Neural cell (in vitro differentiated cells): Measurements from ENCODE around the gene TNKS1BP1. TPM values are rescaled to one million over a fixed set of nuclear protein-coding genes. Genes with fewer than 3 reads are reported as not detected.

Source experiments
- H2AFZ ChIP-seq: fragments of 200-600, 300-800 bp; sonication (generic), shearing (Covaris generic); 2 replicates; pipeline ENCODE4 v1.6.0; 2014; ENCODE audit warnings: low read depth, mild to moderate bottlenecking, antibody characterized with exemption, low read length, moderate library complexity
- H3F3A ChIP-seq: fragments of 200-600 bp; shearing (Covaris generic); 2 replicates; pipeline ENCODE4 v1.6.1; 2016; ENCODE audit warnings: mild to moderate bottlenecking, moderate library complexity, mixed read lengths, antibody characterized with exemption, low read length; ENCODE audit not compliant: insufficient read depth, poor library complexity, severe bottlenecking
- H3K27ac ChIP-seq: fragments of 200-600, 300-800 bp; sonication (generic), shearing (Covaris generic); 2 replicates; pipeline ENCODE4 v1.5.1; 2014; ENCODE audit warnings: mild to moderate bottlenecking, low read length, moderate library complexity
- H3K27me3 ChIP-seq: fragments of 300-800, 200-600 bp; sonication (generic), shearing (Covaris generic); 2 replicates; pipeline ENCODE4 v1.6.0; 2014; ENCODE audit warnings: mild to moderate bottlenecking, low read depth, low read length, moderate library complexity; ENCODE audit not compliant: insufficient read depth
- H3K36me3 ChIP-seq: fragments of 300-800, 200-600 bp; sonication (generic), shearing (Covaris generic); 2 replicates; pipeline ENCODE4 v1.5.1; 2014; ENCODE audit warnings: mild to moderate bottlenecking, antibody characterized with exemption, low read length, moderate library complexity; ENCODE audit not compliant: insufficient read depth
- H3K4me2 ChIP-seq: fragments of 300-800, 200-600 bp; sonication (generic), shearing (Covaris generic); 2 replicates; pipeline ENCODE4 v1.6.0; 2014; ENCODE audit warnings: mild to moderate bottlenecking, low read length
- H3K4me3 ChIP-seq: fragments of 300-800, 200-600 bp; sonication (generic), shearing (Covaris generic); 2 replicates; pipeline ENCODE4 v1.5.1; 2014; ENCODE audit warnings: mild to moderate bottlenecking, low read length, moderate library complexity
- H3K79me2 ChIP-seq: fragments of 200-600 bp; shearing (Covaris generic); replicated peaks from 2 replicates; pipeline ENCODE4 v1.6.0; 2014; ENCODE audit warnings: mild to moderate bottlenecking, low read length, moderate library complexity; ENCODE audit not compliant: insufficient read depth
- H3K9ac ChIP-seq: fragments of 300-800, 200-600 bp; sonication (generic), shearing (Covaris generic); 2 replicates; pipeline ENCODE4 v1.6.1; 2016; ENCODE audit warnings: mild to moderate bottlenecking, low read length, mixed read lengths
- H3K9me2 ChIP-seq: fragments of 200-600 bp; shearing (Covaris generic); 2 replicates; pipeline ENCODE4 v1.6.1; 2016; ENCODE audit warnings: mild to moderate bottlenecking, low read length, mixed read lengths; ENCODE audit not compliant: insufficient read depth
- H3K9me3 ChIP-seq: fragments of 200-600, 300-800 bp; sonication (generic), shearing (Covaris generic); 2 replicates; pipeline ENCODE4 v1.6.1; 2016; ENCODE audit warnings: mild to moderate bottlenecking, mixed run types, low read length, moderate library complexity, mixed read lengths
- H4K20me1 ChIP-seq: fragments of 200-600 bp; shearing (Covaris generic); 2 replicates; pipeline ENCODE4 v1.6.1; 2016; ENCODE audit warnings: mild to moderate bottlenecking, mixed run types; ENCODE audit not compliant: insufficient read depth
- CTCF ChIP-seq: fragments of 450-650 bp; IDR thresholded peaks from 2 replicates; pipeline ENCODE4 v1.5.1; 2014; ENCODE audit warnings: antibody characterized with exemption, mild to moderate bottlenecking, moderate library complexity; ENCODE audit not compliant: poor library complexity, severe bottlenecking
- EP300 ChIP-seq: fragments of 450-650 bp; conservative IDR thresholded peaks from 2 replicates; pipeline ENCODE4 v1.6.1; 2014; ENCODE audit warnings: antibody characterized with exemption, mild to moderate bottlenecking, moderate library complexity; ENCODE audit not compliant: poor library complexity, severe bottlenecking
- EZH2 ChIP-seq: fragments of 200-600, 300-800 bp; shearing (Covaris generic), sonication (generic); IDR thresholded peaks from 2 replicates; pipeline ENCODE4 v1.6.1; 2014; ENCODE audit warnings: antibody characterized with exemption, low read length, borderline replicate concordance, mild to moderate bottlenecking; ENCODE audit not compliant: insufficient read depth, poor library complexity, severe bottlenecking
- MXI1 ChIP-seq: fragments of 450-650 bp; conservative IDR thresholded peaks from 2 replicates; pipeline ENCODE4 v1.6.1; 2014; ENCODE audit warnings: antibody characterized with exemption, mild to moderate bottlenecking; ENCODE audit not compliant: poor library complexity, severe bottlenecking
- POLR2AphosphoS5 ChIP-seq: IDR thresholded peaks from 2 replicates; pipeline ENCODE4 v1.6.1; 2012
- RAD21 ChIP-seq: fragments of 450-650 bp; conservative IDR thresholded peaks from 2 replicates; pipeline ENCODE4 v1.6.1; 2014; ENCODE audit warnings: antibody characterized with exemption, mild to moderate bottlenecking, moderate library complexity
- SMC3 ChIP-seq: fragments of 450-650 bp; conservative IDR thresholded peaks from 2 replicates; pipeline ENCODE4 v1.6.1; 2014; ENCODE audit warnings: antibody characterized with exemption, mild to moderate bottlenecking, moderate library complexity; ENCODE audit not compliant: poor library complexity
- TAF1 ChIP-seq: IDR thresholded peaks from 2 replicates; pipeline ENCODE4 v1.6.1; 2012; ENCODE audit warnings: low read depth
- polyA plus RNA-seq: library from polyadenylated mRNA; depleted of rRNA; stranded (reverse); fragments of >200 nt; gene quantifications from 2 replicates; pipeline ENCODE4 v1.2.3, GENCODE V29; 2014
- TF ChIP-seq, protein P1 (sequence below): IDR thresholded peaks from 2 replicates; pipeline ENCODE4 v1.6.1; 2012; ENCODE audit warnings: borderline replicate concordance

The TNKS1BP1 gene
- polyA plus RNA-seq, 1 donor from 2014 or later: 8.9 TPM

- H3K36me3 ChIP-seq: no peaks in the 10 kb centered on the region
- no peaks in the 10 kb centered on the region for H3K9me2 ChIP-seq
- no peak overlapping the region for H3K27ac ChIP-seq
These were observed 19.2 kb downstream of the TNKS1BP1 start for GRCh38 chr11:57305523-57305922.

DNA sequence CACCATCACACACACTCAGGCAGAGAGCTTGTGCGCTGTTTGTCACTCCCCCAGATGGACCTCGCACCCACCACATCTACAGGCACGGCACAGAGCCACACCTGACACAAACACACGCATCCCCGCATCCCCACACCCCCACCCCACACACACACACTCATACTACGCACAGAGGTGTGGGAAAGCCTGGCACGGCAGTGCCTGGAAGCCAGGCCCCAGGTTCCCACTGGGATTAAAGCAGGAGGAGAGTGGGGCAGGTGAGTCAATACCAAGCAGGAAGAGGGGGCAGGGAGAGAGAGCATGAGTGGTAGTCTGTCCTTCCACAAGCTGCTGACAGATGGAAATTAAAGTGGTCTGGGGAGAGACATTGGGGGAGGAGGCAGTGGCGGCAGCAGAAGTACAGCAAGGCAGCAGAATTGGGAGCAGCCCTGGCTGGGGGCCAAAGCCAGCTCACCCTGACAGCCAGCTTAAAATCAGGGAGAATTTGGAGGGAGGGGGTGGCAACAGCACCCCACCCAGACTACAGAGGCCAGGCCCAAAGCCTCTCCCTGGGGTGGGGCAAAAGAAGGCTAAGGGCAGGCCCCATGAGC, 20.7 kb downstream of the TNKS1BP1 start:
- TF ChIP-seq EZH2 (no peak), CTCF (no peak), MXI1 (no peak), SMC3 (no peak), TAF1 (no peak), EP300 (no peak), POLR2AphosphoS5 (no peak), RAD21 (no peak)
- TF ChIP-seq, protein P1, sequence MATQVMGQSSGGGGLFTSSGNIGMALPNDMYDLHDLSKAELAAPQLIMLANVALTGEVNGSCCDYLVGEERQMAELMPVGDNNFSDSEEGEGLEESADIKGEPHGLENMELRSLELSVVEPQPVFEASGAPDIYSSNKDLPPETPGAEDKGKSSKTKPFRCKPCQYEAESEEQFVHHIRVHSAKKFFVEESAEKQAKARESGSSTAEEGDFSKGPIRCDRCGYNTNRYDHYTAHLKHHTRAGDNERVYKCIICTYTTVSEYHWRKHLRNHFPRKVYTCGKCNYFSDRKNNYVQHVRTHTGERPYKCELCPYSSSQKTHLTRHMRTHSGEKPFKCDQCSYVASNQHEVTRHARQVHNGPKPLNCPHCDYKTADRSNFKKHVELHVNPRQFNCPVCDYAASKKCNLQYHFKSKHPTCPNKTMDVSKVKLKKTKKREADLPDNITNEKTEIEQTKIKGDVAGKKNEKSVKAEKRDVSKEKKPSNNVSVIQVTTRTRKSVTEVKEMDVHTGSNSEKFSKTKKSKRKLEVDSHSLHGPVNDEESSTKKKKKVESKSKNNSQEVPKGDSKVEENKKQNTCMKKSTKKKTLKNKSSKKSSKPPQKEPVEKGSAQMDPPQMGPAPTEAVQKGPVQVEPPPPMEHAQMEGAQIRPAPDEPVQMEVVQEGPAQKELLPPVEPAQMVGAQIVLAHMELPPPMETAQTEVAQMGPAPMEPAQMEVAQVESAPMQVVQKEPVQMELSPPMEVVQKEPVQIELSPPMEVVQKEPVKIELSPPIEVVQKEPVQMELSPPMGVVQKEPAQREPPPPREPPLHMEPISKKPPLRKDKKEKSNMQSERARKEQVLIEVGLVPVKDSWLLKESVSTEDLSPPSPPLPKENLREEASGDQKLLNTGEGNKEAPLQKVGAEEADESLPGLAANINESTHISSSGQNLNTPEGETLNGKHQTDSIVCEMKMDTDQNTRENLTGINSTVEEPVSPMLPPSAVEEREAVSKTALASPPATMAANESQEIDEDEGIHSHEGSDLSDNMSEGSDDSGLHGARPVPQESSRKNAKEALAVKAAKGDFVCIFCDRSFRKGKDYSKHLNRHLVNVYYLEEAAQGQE: no peak
- no peak overlapping the region for H3K4me2 ChIP-seq

More at GRCh38 chr11:57305523-57305922, 19.2 kb downstream of the TNKS1BP1 start:
- H3K4me3 ChIP-seq: no peak overlapping the region
- H3K79me2 ChIP-seq: no peaks in the 10 kb centered on the region
- no peaks in the 10 kb centered on the region for H3F3A ChIP-seq
- H3K4me2 ChIP-seq: no peak overlapping the region
- H3K9ac ChIP-seq: no peak overlapping the region
- no peaks in the 10 kb centered on the region for H4K20me1 ChIP-seq
- no peak overlapping the region for H2AFZ ChIP-seq
- H3K27me3 ChIP-seq: no peaks in the 10 kb centered on the region
- no peaks in the 10 kb centered on the region for H3K9me3 ChIP-seq
- TF ChIP-seq MXI1 (no peak), TAF1 (no peak), EP300 (no peak), SMC3 (no peak), CTCF (no peak), RAD21 (no peak)
- TF ChIP-seq, protein P1: no peak

More for the DNA sequence above, 20.7 kb downstream of the TNKS1BP1 start:
- Histone ChIP-seq H3K9me3 (no peaks in the 10 kb centered on the region), H3K4me3 (no peak overlapping the region), H3K79me2 (no peaks in the 10 kb centered on the region), H3K9ac (no peak overlapping the region), H3K9me2 (no peaks in the 10 kb centered on the region), H3F3A (no peaks in the 10 kb centered on the region), H2AFZ (no peak overlapping the region), H3K27ac (no peak overlapping the region), H3K36me3 (no peaks in the 10 kb centered on the region), H3K27me3 (no peaks in the 10 kb centered on the region), H4K20me1 (no peaks in the 10 kb centered on the region)
